Measurements from ENCODE around the gene CC2D2A.

The CC2D2A gene

GRCh38 chr4:15521442-15522039, 51.9 kb downstream of the CC2D2A start:
- no peak for DNase-seq

- DNase-seq = no peak
Measured at GRCh38 chr4:15525080-15525479, 55.4 kb downstream of the CC2D2A start.

GRCh38 chr4:15526924-15527592, 57.4 kb downstream of the CC2D2A start:
- no peak for DNase-seq

- no peak for DNase-seq
Measured at GRCh38 chr4:15531792-15532191, 62.1 kb downstream of the CC2D2A start.

- no peak for DNase-seq
Measured at GRCh38 chr4:15533817-15534216, 64.1 kb downstream of the CC2D2A start.

GRCh38 chr4:15535599-15535998, 65.9 kb downstream of the CC2D2A start:
- DNase-seq = no peak

- no peak for DNase-seq
Measured at GRCh38 chr4:15536552-15537499, 67.1 kb downstream of the CC2D2A start.

- DNase-seq = no peak
Measured at GRCh38 chr4:15541941-15542340, 72.3 kb downstream of the CC2D2A start.

- DNase-seq = no peak
Measured at GRCh38 chr4:15542760-15543159, 73.1 kb downstream of the CC2D2A start.

- no peak for DNase-seq
Measured at GRCh38 chr4:15543537-15544247, 74.0 kb downstream of the CC2D2A start.

GRCh38 chr4:15544248-15544729, 74.6 kb downstream of the CC2D2A start:
- DNase-seq = no peak

- DNase-seq = no peak
Measured at GRCh38 chr4:15545371-15545770, 75.7 kb downstream of the CC2D2A start.

GRCh38 chr4:15547392-15547791, 77.7 kb downstream of the CC2D2A start:
- DNase-seq = peak; percentile 44

GRCh38 chr4:15550491-15550890, 80.8 kb downstream of the CC2D2A start:
- DNase-seq = no peak

GRCh38 chr4:15551740-15552446, 82.2 kb downstream of the CC2D2A start:
- DNase-seq = no peak

GRCh38 chr4:15552557-15553362, 83.1 kb downstream of the CC2D2A start:
- DNase-seq = no peak

GRCh38 chr4:15556511-15557092, 86.9 kb downstream of the CC2D2A start:
- no peak for DNase-seq

GRCh38 chr4:15557786-15558550, 88.3 kb downstream of the CC2D2A start:
- no peak for DNase-seq

- DNase-seq = no peak
Measured at GRCh38 chr4:15558561-15558960, 88.9 kb downstream of the CC2D2A start.

- no peak for DNase-seq
Measured at GRCh38 chr4:15562114-15562513, 92.4 kb downstream of the CC2D2A start.
